Calu3 (cell line): ENCODE results near the gene SHD. TPM values are rescaled to one million over a fixed set of nuclear protein-coding genes. Genes with fewer than 3 reads are reported as not detected.
"Not testable (repeated sequence)": the region's sequence is repeated elsewhere in the genome, so short reads cannot be mapped to it uniquely, and the experiment has no call there.

Experiments used
- BruUV-seq: library from RNA; stranded (reverse); fragments of 400-500 nt; replicated peaks from 2 replicates; lab custom pipeline; 2021; lab: Mats Ljungman, UMichigan
- CTCF ChIA-PET: fragments of 300-600 bp; sonication (Branson Sonifier 250); formaldehyde crosslinking; loops from one replicate; lab custom pipeline; 2022; ENCODE audit warnings: antibody characterized with exemption; lab: Charles Lee
- DNase-seq: peaks from one replicate; pipeline ENCODE4 v3.0.0; 2022
- H3K27ac Mint-ChIP-seq: one replicate; pipeline ENCODE4 v1.8.0; 2022; ENCODE audit warnings: mixed read lengths; ENCODE audit not compliant: unreplicated experiment
- H3K27me3 Mint-ChIP-seq: one replicate; pipeline ENCODE4 v1.8.0; 2022; ENCODE audit warnings: mixed read lengths; ENCODE audit not compliant: unreplicated experiment
- H3K36me3 Mint-ChIP-seq: one replicate; pipeline ENCODE4 v1.8.0; 2022; ENCODE audit warnings: mild to moderate bottlenecking, moderate library complexity, mixed read lengths; ENCODE audit not compliant: insufficient read depth, unreplicated experiment
- H3K4me1 Mint-ChIP-seq: one replicate; pipeline ENCODE4 v1.8.0; 2022; ENCODE audit warnings: mild to moderate bottlenecking, low read depth, mixed read lengths; ENCODE audit not compliant: unreplicated experiment
- H3K4me3 Mint-ChIP-seq: one replicate; pipeline ENCODE4 v1.8.0; 2022; ENCODE audit warnings: mild to moderate bottlenecking, low read depth, moderate library complexity, mixed read lengths; ENCODE audit not compliant: unreplicated experiment
- H3K9me3 Mint-ChIP-seq: one replicate; pipeline ENCODE4 v1.8.0; 2022; ENCODE audit warnings: low read depth, mixed read lengths; ENCODE audit not compliant: unreplicated experiment
- intact Hi-C: fragments of 100-400 bp; cut with micrococcal nuclease; formaldehyde crosslinking; loops from one replicate; pipeline ENCODE4 v1.10.0; 2022; ENCODE audit not compliant: unreplicated experiment
- total RNA-seq: library from RNA; stranded (reverse); gene quantifications from 2 replicates; pipeline ENCODE4 v1.2.3, GENCODE V29; 2022
- TF ChIP-seq, protein P1 (sequence below): fragments of 200-600 bp; IDR thresholded peaks from one replicate; pipeline ENCODE4 v1.8.0; 2022; ENCODE audit warnings: antibody characterized with exemption; ENCODE audit not compliant: unreplicated experiment

The SHD gene
- total RNA-seq, 1 experiment from 2014 or later, result not detected

DNA sequence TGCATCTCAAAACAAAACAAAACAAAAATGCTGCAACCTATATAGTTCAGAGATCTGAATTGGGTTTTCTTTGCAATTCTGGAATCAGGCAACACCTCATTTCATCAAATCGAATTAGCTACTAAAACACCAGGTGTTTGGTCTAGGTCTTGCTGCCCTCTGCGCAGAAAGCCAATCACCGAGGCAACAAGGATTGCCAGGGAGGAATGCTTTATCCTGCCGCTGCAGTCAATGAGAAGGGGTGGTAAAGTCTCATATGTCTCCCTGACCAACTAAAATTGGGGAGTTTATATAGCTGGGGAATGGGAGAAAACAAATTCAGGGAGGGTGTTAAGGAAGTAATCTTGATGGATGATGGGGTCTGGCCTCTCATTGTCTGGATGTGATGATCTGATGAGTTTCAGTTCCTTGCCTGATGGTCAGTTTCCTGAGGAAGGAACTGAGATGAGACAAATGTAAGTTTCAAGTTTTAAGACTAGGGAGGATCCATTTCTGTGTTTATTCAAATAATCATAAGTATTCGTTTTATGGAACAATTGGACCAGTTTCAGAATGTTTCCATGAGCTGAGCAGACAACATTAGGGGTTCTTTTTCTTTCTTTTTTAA lies 37.1 kb upstream of the SHD start:
- TF ChIP-seq, protein P1, sequence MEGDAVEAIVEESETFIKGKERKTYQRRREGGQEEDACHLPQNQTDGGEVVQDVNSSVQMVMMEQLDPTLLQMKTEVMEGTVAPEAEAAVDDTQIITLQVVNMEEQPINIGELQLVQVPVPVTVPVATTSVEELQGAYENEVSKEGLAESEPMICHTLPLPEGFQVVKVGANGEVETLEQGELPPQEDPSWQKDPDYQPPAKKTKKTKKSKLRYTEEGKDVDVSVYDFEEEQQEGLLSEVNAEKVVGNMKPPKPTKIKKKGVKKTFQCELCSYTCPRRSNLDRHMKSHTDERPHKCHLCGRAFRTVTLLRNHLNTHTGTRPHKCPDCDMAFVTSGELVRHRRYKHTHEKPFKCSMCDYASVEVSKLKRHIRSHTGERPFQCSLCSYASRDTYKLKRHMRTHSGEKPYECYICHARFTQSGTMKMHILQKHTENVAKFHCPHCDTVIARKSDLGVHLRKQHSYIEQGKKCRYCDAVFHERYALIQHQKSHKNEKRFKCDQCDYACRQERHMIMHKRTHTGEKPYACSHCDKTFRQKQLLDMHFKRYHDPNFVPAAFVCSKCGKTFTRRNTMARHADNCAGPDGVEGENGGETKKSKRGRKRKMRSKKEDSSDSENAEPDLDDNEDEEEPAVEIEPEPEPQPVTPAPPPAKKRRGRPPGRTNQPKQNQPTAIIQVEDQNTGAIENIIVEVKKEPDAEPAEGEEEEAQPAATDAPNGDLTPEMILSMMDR, result no peak
- Mint-ChIP-seq H3K27me3 (no peaks in the 10 kb centered on the region), H3K4me1 (peaks cover 8% of the 10 kb centered on the region), H3K27ac (no peak overlapping the region), H3K9me3 (peaks cover 2% of the 10 kb centered on the region), H3K36me3 (peaks cover 7% of the 10 kb centered on the region), H3K4me3 (no peak overlapping the region)
- no TSS peak for BruUV-seq
- CTCF ChIA-PET, result interaction anchor here (0.7 kb wide), 2 partner anchors 111 to 873 kb away, joined by 4 to 5 read pairs; no protein-coding TSS in a partner anchor
- no peak for DNase-seq
- intact Hi-C loops, result no loop called here

DNA sequence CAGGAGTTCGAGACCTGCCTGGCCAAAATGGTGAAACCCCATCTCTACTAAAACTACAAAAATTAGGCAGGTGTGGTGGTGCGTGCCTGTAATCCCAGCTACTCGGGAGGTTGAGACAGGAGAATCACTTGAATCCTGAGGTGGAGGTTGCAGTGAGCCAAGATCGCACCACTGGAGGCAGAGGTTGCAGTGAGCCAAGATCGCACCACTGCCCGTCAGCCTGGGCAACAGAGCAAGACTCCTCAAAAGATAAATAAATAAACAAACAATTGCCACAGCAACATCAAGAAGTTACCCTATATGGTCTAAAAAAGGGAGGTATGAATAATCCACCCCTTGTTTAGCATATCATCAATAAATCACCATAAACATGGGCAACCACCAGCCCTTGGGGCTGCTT lies 33.1 kb upstream of the SHD start:
- H3K4me1 Mint-ChIP-seq, H3K9me3 Mint-ChIP-seq, intact Hi-C loops, DNase-seq, H3K27me3 Mint-ChIP-seq, H3K27ac Mint-ChIP-seq, BruUV-seq, CTCF ChIA-PET: not testable (repeated sequence)
- Mint-ChIP-seq H3K4me3 (peak overlapping the region; percentile 87), H3K36me3 (peaks cover 35% of the 10 kb centered on the region)

DNA sequence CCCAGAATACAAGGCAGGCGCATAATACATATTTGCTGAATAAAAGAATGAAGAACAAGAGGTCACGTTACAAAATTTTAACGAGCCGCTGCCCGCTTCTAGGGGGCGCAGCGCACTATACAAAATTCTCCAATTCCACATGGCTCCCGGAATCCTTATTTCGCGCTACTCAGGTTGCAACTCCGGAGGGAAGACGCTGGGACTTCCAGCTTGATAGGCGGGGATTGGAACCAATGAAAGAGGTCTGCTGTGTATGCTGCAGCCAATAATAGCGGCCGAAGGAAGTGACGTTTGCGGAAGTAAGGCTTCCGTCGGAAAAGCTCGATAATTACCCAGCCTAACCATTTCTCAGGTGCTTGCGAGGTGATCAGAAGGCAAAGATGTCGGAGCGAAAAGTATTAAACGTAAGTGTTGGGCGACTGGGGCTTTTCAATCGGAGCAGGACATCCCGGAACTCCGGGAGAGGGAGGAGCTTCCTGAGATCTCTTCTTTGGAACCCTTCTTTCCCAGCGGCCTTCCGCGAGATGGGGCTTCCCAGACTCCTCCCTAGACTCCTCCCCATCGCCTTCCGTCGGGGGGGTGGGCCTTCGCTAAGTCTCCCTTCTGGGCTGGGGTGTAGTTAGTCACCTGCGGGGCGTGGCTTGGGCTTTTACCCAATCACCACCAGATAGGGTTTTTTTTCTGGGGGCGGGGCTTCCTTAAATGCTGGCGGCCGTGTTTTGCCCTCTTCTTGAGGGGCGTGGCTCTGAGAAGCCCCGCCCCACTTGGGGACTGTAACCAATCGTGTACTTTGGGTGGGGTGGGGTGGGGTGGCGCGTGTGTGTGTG lies 32.1 kb upstream of the SHD start, which contains the start of gene YJU2:
TSS of gene YJU2 (plus strand) at position 314 of the 827 bp plus-strand sequence. CDS start at position 381, 67 bp downstream.
- TF ChIP-seq, protein P1, result no peak
- DNase-seq, result peak; percentile 97
- no peaks in the 10 kb centered on the region for H3K27me3 Mint-ChIP-seq
- peaks cover 8% of the 10 kb centered on the region for H3K4me1 Mint-ChIP-seq
- CTCF ChIA-PET, result interaction anchor here (0.9 kb wide), 1 partner anchor 20 kb away, joined by 3 read pairs; no protein-coding TSS in a partner anchor
- H3K4me3 Mint-ChIP-seq, result peak within 1 kb of the TSS; percentile 87
- intact Hi-C loops, result no loop called here
- H3K36me3 Mint-ChIP-seq, result peaks cover 40% of the 10 kb centered on the region
- peak within 1 kb of the TSS; percentile 100 for H3K27ac Mint-ChIP-seq
- peaks cover 2% of the 10 kb centered on the region for H3K9me3 Mint-ChIP-seq
- BruUV-seq, result TSS peak; percentile 80

DNA sequence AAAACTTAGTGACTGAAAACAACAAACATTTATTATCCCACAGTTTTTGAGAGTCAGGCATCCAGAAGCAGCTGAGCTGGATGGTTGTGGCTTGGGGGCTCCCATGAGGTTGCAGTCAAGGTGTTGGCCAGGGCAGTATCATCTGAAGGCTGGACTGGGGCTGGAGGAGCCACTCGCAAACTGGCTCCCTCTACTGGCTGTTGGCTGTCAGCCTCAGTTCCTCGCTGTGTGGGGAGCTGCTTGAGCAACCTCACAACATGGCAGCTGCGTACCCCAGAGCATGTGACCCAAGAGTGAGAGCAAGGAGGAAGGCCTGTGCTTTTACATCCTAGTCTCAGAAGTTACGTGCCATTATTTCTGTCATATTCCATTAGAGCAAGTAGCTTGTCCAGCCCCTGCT lies 22.5 kb upstream of the SHD start:
- H3K36me3 Mint-ChIP-seq, result peaks cover 26% of the 10 kb centered on the region

More for the DNA sequence above, 22.5 kb upstream of the SHD start:
- CTCF ChIA-PET, result interaction anchor here (0.5 kb wide), 1 partner anchor 74 kb away, joined by 4 read pairs; no protein-coding TSS in a partner anchor
- intact Hi-C loops, result no loop called here
- TF ChIP-seq, protein P1, result no peak
- Mint-ChIP-seq H3K27me3 (no peaks in the 10 kb centered on the region), H3K4me3 (no peak overlapping the region), H3K4me1 (no peaks in the 10 kb centered on the region), H3K9me3 (no peaks in the 10 kb centered on the region), H3K27ac (no peak overlapping the region)
- BruUV-seq, result no TSS peak
- DNase-seq, result no peak
